Bladder microvascular endothelial cell (primary cell): Measurements from ENCODE around the gene PGBD4. TPM values are rescaled to one million over a fixed set of nuclear protein-coding genes. Genes with fewer than 3 reads are reported as not detected.

Experiments
- total RNA-seq: library from RNA; depleted of rRNA; stranded (reverse); fragments of >200 nt; gene quantifications from 2 replicates; pipeline ENCODE4 v1.2.3, GENCODE V29; 2014

The PGBD4 gene
- total RNA-seq = 0.65 and 1.9 TPM in 2 replicates

GRCh38 chr15:34101366-34102174 lies at the start of gene PGBD4, which contains the start of gene EMC7:
TSS of gene PGBD4 (plus strand) at chr15:34102083. CDS start at chr15:34102532, 449 bp downstream.
TSS of gene EMC7 (minus strand) at chr15:34101862. CDS start at chr15:34101839, 23 bp downstream.

Other genes with a start within 250 kb of the PGBD4 start
- 0.31 TPM in 1 of 2 replicates, not detected in the other for gene CHRM5, start 133.6 kb upstream of the PGBD4 start, total RNA-seq
- gene AVEN, start 62.9 kb upstream of the PGBD4 start, total RNA-seq = 21.0 and 25.7 TPM in 2 replicates
- 25.3 and 42.8 TPM in 2 replicates for gene EMC7, start 221 bp upstream of the PGBD4 start, total RNA-seq
- gene KATNBL1, start 108.0 kb downstream of the PGBD4 start, total RNA-seq = 28.7 and 48.5 TPM in 2 replicates
- 148 and 184 TPM in 2 replicates for gene EMC4, start 122.9 kb downstream of the PGBD4 start, total RNA-seq
- 15.2 and 34.8 TPM in 2 replicates for gene SLC12A6, start 235.7 kb downstream of the PGBD4 start, total RNA-seq
- gene NOP10, start 241.1 kb downstream of the PGBD4 start, total RNA-seq = 182 and 189 TPM in 2 replicates
- gene NUTM1, start 241.2 kb downstream of the PGBD4 start, total RNA-seq = not detected in 2 replicates